GM12891 (cell line): ENCODE results near the gene PDZRN3.

Experiments used
- POLR2A ChIP-seq: IDR thresholded peaks from 2 replicates; pipeline ENCODE4 v1.6.1; 2011; ENCODE audit warnings: low read depth, low read length, control low read depth
- POLR2AphosphoS5 ChIP-seq: IDR thresholded peaks from 2 replicates; pipeline ENCODE4 v1.6.1; 2011; ENCODE audit warnings: low read depth, low read length, control low read depth
- TAF1 ChIP-seq: IDR thresholded peaks from 2 replicates; pipeline ENCODE4 v1.6.1; 2011; ENCODE audit warnings: low read depth, low read length, control low read depth

DNA sequence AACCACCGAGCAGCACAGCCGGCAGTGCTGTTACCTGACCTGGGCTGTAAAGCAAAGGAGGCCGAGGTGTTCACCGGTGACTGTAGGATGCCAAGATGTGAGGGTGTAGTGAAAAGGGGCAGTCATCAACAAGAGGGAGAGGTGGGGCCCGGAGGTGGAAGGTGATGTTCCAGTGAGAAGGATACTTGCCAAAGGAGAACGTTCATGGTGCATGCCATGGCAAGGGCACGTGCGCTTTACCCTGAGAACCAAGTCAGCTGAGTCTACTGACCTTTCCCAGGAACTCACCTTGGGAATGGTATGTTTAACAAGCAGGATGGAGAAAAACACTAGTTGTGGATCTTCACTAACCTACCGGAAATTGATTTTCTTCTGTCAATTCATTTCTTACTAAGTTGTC, 211.1 kb downstream of the PDZRN3 start:
- TF ChIP-seq POLR2A (no peak), POLR2AphosphoS5 (no peak), TAF1 (no peak)
